ENCODE results near the gene STX16.

Gene STX16

GRCh38 chr20:58709703-58710039 is 58.6 kb downstream of the STX16 start:
- H3K27ac ChIP-seq: no peak overlapping the region
- TF ChIP-seq, protein P1, sequence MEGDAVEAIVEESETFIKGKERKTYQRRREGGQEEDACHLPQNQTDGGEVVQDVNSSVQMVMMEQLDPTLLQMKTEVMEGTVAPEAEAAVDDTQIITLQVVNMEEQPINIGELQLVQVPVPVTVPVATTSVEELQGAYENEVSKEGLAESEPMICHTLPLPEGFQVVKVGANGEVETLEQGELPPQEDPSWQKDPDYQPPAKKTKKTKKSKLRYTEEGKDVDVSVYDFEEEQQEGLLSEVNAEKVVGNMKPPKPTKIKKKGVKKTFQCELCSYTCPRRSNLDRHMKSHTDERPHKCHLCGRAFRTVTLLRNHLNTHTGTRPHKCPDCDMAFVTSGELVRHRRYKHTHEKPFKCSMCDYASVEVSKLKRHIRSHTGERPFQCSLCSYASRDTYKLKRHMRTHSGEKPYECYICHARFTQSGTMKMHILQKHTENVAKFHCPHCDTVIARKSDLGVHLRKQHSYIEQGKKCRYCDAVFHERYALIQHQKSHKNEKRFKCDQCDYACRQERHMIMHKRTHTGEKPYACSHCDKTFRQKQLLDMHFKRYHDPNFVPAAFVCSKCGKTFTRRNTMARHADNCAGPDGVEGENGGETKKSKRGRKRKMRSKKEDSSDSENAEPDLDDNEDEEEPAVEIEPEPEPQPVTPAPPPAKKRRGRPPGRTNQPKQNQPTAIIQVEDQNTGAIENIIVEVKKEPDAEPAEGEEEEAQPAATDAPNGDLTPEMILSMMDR (IDR thresholded peaks at IDR 0.05; ENCODE audit: low read depth, low read length): no peak
- no peaks in the 10 kb centered on the region for H3K9me3 ChIP-seq (ENCODE audit: severe bottlenecking)
- peaks cover 9% of the 10 kb centered on the region for H3K36me3 ChIP-seq
- no peak for DNase-seq
- H3K4me3 ChIP-seq (ENCODE audit: low read depth, low read length): no peak overlapping the region
- no peaks in the 10 kb centered on the region for H3K27me3 ChIP-seq (ENCODE audit: insufficient read depth, low read depth, severe bottlenecking)

DNA sequence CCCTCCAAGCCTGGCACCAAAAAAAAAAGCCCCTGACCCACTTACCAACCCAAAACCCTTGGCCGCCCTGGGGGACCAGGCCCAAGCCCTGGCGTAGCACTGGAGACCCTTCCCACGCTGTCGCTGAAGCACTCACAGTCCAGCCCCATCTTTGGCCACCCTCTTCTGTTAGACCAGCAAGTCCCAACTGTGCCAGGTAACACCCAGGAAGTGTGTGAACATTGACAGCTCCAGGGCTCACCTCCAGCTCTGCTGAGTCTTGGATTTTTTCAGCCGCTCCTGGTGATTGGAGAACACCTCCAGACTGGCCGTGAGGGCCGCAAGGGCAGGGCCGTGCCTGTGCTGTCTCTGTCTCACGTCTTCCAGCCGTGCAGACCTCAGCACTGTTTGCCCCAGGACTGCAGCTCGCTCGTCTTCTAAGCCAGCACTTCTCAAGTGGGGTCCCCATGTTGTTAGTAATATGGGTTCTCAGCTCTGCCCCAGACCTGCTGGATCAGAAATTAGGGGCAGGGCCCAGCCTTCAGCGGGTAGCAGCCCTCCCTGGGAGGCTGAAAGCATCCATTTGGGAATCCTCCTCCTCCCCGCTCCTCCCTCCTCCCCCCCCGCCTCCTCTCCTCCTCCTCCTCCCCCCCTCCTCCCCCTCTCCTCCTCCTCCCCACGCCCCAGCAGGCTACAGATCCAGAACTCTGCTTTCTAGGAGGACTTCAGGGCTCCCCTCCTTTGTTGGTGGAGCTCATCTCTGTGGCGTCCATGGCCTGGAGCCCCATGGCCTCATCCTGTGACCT is 59.6 kb downstream of the STX16 start:
- Histone ChIP-seq H3K4me3 (ENCODE audit: low read depth, low read length) (no peak overlapping the region), H3K36me3 (peaks cover under 1% of the 10 kb centered on the region), H3K27me3 (ENCODE audit: insufficient read depth, low read depth, severe bottlenecking) (no peaks in the 10 kb centered on the region), H3K27ac (no peak overlapping the region), H3K9me3 (ENCODE audit: severe bottlenecking) (no peaks in the 10 kb centered on the region)
- DNase-seq: no peak
- TF ChIP-seq, protein P1 (IDR thresholded peaks at IDR 0.05; ENCODE audit: low read depth, low read length): no peak

GRCh38 chr20:58711266-58712051 is 60.4 kb downstream of the STX16 start:
- TF ChIP-seq, protein P1 (IDR thresholded peaks at IDR 0.05; ENCODE audit: low read depth, low read length): no peak
- no peaks in the 10 kb centered on the region; the same call in 1 of the 2 replicates for H3K36me3 ChIP-seq
- H3K9me3 ChIP-seq (ENCODE audit: severe bottlenecking): no peaks in the 10 kb centered on the region
- no peak for DNase-seq
- H3K4me3 ChIP-seq (ENCODE audit: low read depth, low read length): no peak overlapping the region
- H3K27me3 ChIP-seq (ENCODE audit: insufficient read depth, low read depth, severe bottlenecking): no peaks in the 10 kb centered on the region
- no peak overlapping the region for H3K27ac ChIP-seq

GRCh38 chr20:58712151-58712791 is 61.2 kb downstream of the STX16 start:
- Histone ChIP-seq H3K27me3 (ENCODE audit: insufficient read depth, low read depth, severe bottlenecking) (no peaks in the 10 kb centered on the region), H3K4me3 (ENCODE audit: low read depth, low read length) (no peak overlapping the region), H3K27ac (no peak overlapping the region), H3K36me3 (no peaks in the 10 kb centered on the region; the same call in 1 of the 2 replicates), H3K9me3 (ENCODE audit: severe bottlenecking) (no peaks in the 10 kb centered on the region)
- TF ChIP-seq, protein P1 (IDR thresholded peaks at IDR 0.05; ENCODE audit: low read depth, low read length): no peak
- DNase-seq: no peak

DNA sequence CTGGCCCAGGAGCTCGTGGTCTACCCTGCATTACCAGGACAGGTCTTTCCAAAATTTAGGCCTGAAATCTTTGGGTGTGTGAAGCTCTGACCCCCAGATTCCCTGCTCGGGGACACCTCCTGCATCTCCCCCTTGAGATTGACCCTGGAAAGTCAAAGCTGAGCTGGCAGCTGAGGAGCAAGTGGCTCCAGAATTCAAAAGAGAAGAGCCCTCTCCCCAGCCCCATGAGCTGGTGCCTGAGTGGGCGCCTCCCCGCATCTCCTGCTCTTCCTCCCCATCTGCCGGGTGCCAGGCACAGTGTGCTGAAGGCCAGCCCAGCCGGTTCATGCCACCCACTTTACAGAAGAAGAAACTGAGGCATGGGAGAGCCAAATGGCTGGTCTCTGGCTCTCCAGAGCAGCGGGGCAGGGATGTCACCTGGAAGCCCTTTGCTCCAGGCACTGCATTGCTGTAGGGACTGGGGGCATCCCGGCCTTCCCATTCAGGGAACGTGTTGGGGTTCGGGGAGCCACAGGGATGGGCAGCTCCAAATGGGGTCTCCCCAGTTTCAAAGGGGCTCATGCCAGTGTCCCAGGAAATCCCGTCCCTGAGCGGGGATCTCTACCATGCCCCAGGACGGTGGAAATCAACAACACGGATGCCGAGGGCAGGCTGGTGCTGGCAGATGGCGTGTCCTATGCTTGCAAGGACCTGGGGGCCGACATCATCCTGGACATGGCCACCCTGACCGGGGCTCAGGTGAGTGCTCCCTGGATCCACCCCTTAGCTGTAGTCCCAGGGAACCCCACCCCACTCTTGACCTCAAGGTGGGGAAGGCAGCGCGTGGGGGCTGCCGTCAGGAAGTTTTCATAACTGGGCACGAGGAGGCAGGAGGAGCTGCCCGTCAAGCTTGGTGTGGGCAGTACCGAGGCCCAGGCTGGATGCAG is 62.0 kb downstream of the STX16 start:
- Histone ChIP-seq H3K4me3 (ENCODE audit: low read depth, low read length) (no peak overlapping the region), H3K27me3 (ENCODE audit: insufficient read depth, low read depth, severe bottlenecking) (no peaks in the 10 kb centered on the region), H3K27ac (no peak overlapping the region), H3K36me3 (no peaks in the 10 kb centered on the region), H3K9me3 (ENCODE audit: severe bottlenecking) (no peaks in the 10 kb centered on the region)
- DNase-seq: no peak
- TF ChIP-seq, protein P1 (IDR thresholded peaks at IDR 0.05; ENCODE audit: low read depth, low read length): no peak

Data from WERI-Rb-1 (cell line).